LoVo (cell line): ENCODE measurements around the gene RNU1-3.
"Not testable (repeated sequence)": the region's sequence is repeated elsewhere in the genome, so short reads cannot be mapped to it uniquely, and the experiment has no call there.

Source experiments
- DNase-seq: peaks from one replicate; pipeline ENCODE4 v3.0.0-alpha.2; 2016; ENCODE audit warnings: low spot score

RNU1-3 gene

GRCh38 chr1:16666502-16667413 lies at the start of gene RNU1-3:
Gene RNU1-3 (minus strand): TSS chr1:16666948.
- not testable (repeated sequence) for DNase-seq

DNA sequence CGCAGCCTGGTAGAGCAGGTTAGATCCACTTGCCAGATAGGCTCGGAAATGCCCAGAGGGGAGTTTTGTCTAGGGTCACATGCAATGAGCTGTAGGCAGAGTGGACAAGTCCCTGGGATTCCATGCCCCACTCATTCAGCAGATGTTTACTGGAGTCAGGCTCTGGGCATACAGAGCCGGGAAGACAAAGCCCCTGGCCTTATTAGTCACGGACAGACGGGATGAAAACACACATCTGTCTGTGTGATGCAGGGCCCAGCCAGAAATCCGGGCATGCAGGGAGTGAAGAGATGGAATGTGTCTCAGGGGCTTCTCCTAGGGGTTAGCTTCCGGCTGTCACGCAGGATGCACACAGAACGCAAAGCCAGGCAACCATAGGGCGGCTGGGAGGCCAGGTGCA lies 46.7 kb upstream of the RNU1-3 start:
- not testable (repeated sequence) for DNase-seq

DNA sequence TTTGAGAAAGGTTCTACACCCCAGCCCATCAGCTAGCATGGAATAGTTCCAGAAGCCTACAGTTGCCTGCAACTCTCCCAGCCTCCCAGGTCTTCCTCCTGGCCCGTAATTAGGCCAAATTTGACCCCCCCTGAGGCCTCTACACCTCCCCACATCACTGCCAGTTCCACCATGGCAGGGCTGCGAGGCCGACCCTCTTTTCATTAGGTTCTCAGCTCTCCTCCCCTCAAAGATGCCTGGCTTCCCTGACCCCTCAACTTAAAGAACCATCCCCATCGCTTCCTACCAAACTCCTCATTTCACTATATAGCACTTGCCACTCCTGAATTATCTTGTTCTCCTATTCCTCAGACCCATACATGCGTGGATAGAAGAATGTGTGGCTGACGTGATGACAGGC lies 46.2 kb upstream of the RNU1-3 start:
- DNase-seq: not testable (repeated sequence)

DNA sequence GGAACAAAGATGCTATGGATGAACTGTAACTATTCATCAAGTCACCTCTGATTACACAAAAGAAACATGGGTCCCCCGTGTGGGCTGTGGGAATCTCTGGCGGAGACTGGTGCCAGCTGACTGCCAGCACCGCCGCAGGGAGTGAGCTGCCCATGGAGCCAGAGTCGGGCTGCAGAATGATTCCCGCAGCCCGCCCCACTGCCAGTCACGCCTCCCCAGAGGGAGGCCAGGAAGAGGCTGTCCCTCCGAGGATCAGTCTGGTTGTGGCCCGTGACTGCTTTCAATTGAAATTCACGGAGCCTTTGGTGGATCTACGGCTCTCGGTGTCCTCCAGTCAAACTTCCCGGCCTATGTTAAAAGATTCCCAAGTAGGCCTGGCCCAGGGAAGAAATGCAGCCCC lies 45.8 kb upstream of the RNU1-3 start:
- DNase-seq: not testable (repeated sequence)

DNA sequence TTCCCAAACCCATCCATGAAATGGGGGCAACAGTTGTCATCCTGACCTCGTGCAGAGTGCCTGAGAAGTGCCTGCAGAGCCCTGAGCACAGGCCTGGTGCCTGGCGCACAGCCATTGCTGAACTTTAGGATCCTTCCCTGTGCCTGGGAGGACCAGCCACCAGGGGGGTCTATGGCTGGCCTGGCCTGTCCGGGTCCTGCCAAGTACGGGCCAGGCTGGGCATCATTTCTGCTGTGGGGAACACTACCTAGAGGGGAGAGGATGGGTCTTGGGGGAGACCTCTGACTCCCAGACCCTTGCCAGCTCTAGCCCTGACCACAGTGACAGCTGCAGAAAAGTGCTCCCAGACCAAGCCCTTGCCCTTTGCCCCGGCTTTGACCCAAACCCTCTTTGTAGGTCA lies 45.4 kb upstream of the RNU1-3 start:
- not testable (repeated sequence) for DNase-seq

- DNase-seq: not testable (repeated sequence)
Measured at GRCh38 chr1:16710618-16711017, 43.9 kb upstream of the RNU1-3 start.

DNA sequence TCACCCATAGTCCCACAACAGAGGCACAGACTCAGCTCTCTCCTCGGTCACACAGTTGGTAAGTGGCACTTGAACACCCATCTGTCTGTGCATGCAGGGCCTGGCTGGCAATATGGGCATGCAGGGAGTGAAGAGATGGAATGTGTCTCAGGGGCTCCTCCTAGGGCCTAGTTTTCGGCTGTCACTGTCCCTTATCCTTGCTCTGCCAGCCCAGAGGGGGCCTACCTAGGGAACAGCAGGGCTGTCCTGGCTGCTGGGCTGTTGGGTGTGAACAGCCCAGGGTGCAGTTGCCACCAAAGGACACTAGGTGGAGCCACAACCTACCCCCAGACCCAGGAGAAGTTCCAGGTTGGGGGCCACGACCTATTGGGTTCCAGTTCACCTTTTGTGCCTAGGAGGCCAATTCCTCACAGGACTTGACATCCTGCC lies 42.9 kb upstream of the RNU1-3 start:
- DNase-seq: not testable (repeated sequence)

DNA sequence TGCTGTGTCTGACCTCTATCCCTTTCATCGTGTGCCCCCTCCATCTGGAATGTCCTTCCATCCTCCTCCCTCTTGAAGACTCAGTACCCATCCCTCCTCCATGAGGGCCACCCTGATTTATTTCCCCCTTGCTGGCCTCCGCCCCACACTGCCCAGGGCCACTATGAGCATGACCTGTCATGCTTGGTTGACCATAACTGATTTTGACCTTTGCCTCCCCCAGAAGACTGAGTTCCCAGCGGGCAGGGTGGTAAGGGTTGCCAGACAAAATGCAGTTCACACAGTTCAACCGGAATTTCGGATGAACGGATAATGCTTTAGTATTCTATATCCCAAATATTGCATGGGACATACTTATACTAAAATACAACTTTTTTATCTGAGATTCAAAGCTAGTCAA lies 42.0 kb upstream of the RNU1-3 start:
- DNase-seq: not testable (repeated sequence)

DNA sequence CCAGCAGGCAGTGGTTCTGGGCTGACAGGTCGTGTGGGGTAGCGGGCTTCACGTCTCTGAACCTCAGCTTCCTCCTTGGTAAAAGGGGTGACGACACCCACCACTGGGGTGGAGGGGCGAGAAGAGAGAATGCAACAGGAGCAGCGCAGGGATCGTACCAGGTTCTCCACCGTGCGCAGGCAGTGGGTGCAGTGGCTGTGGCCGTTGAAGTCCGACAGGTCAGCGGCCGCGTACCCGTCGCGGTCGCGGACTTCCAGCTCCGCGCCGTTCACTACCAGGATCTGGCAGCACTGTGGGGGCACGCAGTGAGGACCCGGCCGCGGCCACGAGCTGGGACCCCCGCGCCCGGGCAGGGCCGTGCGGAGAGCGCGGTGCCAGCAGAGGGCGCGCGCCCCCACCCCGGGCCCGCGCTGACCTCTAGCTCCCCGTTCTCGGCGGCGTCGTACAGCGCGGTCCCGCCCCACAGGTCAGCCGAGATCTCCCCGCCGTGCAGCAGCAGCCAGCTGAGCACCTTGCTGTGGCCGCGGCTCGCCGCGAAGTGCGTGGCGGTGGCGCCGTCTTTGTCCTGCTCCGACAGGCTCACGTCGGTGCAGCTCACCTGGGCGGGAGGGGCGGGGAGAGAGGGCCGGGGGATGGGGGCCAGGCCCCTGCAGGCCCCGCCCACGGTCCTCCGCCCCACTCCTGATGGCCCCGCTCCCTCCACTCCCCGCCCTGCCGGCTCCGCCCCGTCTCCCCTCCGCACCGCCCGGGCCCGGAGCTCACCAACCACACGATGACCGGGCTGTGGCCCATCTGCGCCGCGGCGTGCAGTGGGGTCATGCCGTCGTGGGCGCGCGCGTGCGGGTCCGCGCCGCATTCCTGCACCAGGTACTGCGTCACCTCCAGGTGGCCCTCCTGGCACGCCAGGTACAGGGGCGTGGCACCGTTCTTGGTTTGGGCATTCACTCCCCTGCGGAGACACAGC lies 40.7 kb upstream of the RNU1-3 start:
- DNase-seq: not testable (repeated sequence)

- DNase-seq: not testable (repeated sequence)
Measured at GRCh38 chr1:16706302-16706701, 39.6 kb upstream of the RNU1-3 start.

GRCh38 chr1:16704502-16705100 lies 37.9 kb upstream of the RNU1-3 start:
- DNase-seq: not testable (repeated sequence)

- DNase-seq: not testable (repeated sequence)
Measured at GRCh38 chr1:16704076-16704475, 37.3 kb upstream of the RNU1-3 start.

DNA sequence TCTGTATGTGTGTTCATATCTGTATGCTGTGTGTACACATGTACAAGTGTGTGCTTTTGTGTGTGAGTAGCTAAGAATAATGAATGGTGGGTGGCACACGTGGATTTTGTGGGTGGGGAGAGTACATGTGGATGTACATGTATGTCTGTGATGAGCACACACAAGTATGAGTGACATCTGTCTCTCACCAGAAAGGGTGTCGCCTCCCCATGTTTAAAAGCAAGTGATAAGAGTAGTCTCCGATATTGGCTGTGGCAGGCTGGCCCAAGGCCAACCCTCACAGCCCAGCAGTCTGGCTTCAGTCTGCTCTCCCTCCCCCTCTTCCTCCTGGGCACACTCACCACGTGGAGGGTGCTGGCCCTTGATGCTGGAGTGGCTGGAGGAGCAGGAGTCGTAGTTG lies 36.9 kb upstream of the RNU1-3 start:
- not testable (repeated sequence) for DNase-seq

- not testable (repeated sequence) for DNase-seq
Measured at GRCh38 chr1:16703141-16703540, 36.4 kb upstream of the RNU1-3 start.

DNA sequence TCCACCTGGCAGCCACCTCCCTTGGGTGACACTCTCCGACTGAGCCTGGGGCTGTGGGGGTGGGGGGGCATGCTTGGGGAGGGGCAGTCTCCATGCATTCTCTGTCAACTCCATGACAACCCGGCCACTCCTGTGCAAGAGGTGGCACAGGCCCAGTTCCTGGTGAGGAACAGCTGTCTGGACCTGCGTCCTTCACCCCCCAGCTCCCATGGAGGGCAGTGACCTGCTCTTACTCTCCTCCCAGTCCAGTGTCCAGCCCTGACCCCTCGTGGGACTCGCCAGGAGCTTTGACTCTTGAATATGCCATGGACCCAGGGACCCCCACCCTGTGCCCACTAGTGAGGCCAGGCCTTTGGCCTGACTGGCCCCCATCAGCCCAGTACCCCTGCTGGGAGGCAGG lies 35.5 kb upstream of the RNU1-3 start:
- DNase-seq: not testable (repeated sequence)

DNA sequence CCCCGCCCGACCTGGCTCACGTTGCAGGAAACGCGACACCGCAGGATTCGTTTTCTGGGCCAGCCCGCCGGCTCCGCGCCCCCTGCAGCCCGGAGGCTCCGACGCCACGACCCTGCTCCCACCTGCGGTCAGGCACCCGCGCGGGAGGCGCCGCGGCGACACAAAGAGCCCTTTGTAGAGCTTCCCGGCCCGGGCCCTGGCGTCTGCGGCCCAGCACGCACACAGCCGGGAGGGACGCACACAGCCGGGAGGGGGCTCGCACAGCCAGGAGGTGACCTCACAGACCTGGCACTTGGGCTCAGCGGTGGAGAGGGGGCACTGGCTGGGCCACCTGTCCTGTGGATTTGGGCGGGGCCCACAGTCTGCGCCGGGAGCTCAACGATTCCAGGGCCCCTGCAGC lies 34.4 kb upstream of the RNU1-3 start:
- not testable (repeated sequence) for DNase-seq

DNA sequence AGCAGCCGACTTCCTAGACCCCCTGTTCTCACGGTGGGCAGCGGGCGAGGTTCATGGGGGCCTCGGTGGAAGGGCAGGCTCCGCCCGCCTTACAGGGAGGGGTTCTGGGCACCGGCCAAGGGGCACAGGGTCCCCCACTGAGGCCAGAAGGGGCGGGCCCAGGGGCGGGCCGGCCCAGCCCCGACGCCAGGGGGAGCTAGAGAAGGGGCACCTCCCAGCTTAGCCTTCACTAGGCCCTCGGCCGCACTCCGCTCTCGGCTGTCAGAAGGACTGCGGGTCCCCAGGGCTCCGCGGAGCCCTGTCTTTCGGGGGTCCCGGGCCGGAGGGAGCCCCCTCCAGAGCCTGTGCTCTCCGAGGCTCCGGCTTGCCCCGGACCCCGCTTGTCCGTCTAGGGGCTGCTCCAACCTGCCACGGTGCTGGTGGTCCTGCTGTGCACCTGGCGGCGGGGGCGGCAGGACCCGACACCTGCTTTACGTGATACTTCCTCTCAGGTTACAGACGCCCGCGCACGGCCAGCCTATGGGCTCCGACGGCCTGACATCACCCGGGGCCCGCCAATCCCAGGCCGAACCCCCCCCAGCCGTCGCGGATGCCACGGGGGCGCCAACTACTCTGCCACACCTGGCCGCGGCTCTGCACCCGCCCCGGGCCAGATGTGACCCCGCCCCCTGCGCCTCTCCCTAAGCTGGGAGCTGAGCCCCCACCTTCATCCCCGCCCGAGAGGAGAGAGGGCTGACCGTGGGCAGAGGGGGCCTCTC lies 33.6 kb upstream of the RNU1-3 start:
- not testable (repeated sequence) for DNase-seq

DNA sequence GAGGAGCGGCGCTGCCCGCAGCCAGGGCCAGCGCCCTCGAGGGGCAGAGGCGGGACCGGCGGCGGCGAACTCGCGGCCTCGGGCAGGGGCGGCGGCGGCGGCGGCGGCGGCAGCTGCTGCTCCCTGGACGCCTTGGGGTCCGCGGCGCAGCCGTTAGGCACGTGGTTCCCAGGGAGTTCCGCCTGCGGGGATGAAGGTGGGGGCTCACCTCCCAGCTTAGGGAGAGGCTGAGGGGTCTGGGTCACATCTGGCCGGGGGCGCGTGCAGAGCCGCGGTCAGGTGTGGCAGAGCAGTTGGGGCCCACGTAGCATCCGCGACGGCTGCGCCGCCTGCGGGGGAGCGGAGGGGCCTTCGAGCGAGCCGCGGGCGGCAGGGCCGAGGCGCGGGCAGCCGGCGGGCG lies 32.7 kb upstream of the RNU1-3 start:
- not testable (repeated sequence) for DNase-seq

DNA sequence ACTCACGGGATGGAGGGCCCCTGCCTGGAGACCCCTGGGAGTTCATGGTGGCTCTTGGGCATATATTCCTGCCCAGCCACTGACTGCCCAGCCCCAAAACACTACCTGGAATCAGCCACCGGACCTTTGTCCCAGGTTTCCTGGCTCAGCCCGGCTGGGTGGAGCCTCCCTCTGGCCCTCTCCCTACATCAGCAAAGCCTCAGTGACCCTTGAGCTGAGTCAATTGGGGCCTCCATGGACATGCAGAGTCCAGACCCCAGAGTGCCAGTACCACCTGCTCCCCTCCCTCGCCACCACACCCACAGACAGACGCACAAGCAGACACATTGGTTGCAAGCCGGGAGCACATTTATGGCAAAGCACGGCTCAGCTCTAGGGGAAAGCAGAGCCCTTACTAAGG lies 30.4 kb upstream of the RNU1-3 start:
- not testable (repeated sequence) for DNase-seq

DNA sequence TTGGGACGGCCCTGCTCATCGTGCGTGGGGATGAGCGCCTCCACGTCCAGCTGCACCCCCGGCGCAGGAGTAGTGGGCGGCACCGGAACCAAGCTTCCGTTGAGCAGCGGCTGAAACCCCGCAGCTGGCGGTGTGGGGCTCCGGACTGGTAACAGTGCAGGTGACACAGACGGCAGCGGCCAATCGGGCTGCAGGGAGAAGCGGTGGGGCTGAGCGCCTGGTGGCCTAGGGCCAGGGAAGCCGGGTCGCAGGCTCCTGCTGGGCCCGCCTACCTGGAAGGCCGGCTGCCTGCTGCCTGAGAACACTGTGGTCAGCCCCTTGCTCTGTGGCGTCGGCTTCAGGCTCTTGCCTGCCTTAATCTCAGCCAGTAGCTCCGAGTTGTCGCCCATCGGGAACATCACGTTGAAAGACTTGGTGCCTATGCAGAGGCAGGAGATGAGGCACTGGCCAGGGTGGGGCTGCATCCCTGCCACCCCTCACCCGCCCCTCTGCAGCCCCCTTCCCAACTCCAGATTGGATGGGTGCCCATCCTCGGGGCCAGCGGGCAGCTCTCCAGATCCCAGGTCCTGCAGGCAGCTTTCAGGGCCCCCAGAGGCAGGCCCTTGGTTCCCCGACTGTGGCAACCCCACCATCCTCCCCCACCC lies 29.9 kb upstream of the RNU1-3 start:
- DNase-seq: not testable (repeated sequence)

DNA sequence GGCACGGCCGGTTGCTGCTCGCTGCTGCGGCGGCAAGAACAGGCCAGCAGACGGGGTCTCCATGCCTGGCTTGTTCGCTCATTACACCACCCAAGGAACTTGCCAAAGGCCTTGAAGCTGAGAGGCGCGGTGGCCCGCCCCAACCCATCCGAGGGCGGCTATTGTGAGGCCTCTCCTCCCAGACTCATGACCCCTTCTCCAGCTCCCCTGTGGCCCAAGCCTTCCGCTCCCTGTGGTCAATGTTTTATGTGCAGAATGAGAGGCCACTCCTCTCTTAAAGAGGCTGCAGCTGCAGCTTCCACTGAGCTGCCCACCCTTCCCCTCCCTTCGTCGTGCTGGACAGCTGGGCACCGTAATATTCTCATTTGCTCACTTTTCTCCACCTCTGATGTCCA lies 27.6 kb upstream of the RNU1-3 start:
- DNase-seq: not testable (repeated sequence)
